Retina (tissue), 1 donor: Measurements from ENCODE around the gene HEATR9.
"Not testable (repeated sequence)": the region's sequence is repeated elsewhere in the genome, so short reads cannot be mapped to it uniquely, and the experiment has no call there.

Experiments
- DNase-seq: peaks from one replicate; pipeline ENCODE4 v3.0.0-alpha.2; 2016

HEATR9 gene, protein sequence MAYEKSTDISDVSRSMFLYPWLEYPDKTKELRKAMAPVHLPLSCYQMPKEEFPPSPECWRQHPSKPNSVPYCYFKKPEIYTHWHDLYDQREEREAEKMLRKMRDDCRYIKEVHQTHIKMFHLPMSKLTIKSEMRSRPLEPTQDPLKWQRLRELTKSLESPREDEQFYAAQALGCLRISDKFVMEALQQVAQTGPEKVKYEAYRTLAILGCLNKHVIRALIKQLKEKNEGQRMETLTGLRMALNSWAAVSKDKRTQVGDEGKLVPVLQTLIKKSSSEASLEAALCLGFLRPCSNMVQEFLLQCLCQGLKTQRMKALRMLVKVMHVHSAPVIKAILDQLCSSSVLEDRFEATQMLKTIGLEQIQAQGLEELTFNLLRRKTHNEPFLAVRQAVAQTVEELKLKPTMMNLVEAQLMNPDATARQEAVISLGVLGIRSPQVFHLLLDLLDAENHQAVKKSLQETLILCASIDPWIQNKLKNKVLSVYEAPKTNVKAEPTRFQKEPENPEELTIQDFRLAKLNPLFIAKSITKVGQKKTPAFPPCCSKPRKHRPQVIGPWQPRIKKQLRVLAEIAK

GRCh38 chr17:35868737-35869136 lies at the start of gene HEATR9:
TSS of gene HEATR9 (minus strand) at chr17:35868891. CDS start at chr17:35868742, 149 bp downstream.
- no peak for DNase-seq

DNA sequence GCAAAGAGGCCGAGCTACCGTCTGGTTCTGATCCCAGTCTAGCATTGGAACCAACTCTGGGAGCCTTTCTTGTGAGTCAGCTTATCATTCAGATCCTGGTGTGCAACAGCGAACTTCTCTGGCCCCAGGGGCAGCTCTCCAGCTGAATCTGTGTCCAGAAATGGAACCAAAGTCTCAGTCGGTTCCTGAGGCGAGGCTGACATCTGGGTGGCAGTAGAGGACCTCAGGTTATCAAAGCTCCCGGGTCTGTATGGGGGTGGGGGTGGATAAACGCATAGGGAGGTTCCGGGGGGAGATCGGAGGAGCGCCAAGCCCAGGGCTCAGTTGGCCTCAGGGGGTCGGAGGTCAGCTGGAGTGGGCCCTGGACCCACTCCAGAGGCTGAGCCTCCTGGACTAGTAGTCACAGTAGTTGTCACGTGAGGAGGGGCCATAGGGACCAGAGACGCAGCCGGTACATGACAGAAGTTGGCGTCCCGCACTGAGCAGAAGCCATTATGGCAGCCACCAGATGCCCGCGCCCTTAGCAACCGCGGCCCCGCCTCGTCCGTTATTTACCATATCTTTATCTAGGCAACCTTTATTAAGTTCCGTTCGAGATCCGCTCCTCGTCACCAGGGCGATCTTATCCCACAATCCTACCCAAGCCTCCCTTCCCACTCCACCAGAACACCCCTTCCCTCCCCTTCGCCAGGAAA lies 49.0 kb upstream of the HEATR9 start:
- DNase-seq: no peak

DNA sequence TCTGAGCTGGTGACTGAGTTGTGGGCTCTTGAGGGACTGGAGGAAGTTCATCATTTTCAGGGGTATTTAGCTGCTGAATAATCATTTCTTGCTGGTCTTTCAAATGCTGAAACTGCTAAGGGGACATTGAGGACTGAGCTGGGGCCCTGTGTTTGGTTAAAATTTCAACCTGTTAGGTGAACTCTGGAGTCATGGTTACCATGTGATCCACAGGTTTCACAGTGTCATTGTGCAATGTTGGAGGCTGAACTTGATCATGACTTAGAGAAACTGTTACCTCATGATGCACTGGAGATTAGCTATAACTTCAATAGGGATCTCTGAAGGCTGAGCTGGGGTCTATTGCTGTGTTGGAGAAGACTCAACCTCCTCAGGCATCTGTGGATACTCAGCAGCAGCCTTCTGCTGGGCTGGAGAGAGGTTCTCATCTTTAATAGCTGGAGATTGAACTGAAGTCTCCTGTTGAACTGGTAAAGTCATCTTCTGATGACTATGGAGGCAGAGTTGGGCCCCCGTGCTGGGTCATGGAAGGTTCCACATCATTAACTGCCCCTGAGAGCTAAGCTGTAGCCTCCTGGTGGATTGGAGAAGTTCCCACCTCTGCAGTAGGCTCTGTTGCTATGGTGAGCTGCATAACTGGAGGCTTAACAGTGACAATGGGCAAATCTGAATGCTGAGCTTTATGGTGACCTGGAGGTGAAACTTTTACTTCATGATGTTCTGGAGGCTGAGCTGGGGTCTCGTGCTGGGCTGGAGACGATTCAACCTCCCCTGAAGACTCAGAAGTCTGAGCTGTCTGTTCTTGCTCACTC lies 46.7 kb upstream of the HEATR9 start:
- no peak for DNase-seq

- no peak for DNase-seq
Observed at GRCh38 chr17:35914354-35914753, 45.7 kb upstream of the HEATR9 start.

- no peak for DNase-seq
Observed at GRCh38 chr17:35913609-35914008, 44.9 kb upstream of the HEATR9 start.

DNA sequence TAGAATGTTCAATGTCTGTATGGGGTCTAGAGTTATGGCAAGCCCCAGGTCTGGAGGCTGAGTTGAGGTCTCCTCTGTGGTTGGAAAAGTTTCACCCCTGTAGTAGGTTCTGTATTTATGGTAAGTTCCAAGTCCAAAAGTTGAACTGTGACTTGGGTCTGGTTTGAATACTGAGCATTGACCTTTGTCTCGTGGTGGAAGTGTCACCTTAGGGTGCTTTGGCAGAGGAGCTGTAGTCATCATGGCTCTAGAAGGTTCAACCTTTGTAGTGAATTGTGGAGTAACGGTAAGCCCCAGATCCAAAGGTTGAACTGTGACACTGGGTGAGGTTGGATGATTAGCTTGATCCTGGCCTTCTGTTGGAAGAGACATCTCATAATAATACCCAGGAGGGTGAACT lies 44.3 kb upstream of the HEATR9 start:
- no peak for DNase-seq

DNA sequence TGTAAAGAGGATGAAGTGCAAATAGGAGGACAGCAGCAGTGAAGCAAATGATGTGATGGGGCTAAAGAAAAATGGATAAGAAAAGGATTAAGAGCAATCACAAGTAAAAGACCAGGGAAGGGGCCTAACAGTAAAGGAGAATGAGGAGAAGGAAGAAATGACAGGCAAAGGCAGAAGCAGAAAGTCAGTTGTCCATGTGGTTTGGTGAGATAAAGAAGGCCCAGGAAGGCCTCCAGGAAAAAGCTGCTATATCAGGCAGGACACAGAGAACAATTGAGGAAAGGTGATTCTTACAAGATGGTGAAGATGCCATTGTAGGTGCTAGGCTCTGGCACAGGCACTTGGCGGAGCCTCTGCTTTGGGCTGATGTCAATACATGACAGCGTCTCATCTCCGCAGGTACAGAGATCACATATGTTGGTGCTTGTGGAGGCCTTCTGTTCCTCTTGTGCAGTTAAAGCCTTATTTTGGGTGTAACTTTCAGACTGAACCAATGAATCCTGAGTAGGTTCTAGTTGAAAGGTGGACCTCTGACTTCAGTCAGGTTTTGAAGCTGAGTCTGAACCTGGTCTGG lies 43.7 kb upstream of the HEATR9 start:
- DNase-seq: no peak

DNA sequence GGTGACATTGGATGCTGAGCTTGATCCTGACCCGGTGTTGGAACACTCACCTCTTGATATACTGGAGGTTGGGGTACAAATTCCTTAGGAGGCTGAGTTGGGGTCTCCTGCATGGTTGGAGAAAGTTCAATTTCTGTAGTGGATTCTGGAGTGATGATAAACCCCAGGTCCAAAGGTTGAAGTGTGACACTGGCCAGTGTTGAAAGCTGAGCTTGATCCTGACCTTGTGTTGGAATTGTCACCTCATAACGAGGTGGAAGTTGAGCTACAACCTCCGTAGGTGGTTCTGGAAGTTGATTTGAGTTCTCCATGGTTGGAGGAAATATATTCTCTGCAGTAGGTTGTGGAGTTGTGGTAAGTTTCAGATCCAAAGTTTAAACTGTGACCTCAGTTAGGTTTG lies 40.7 kb upstream of the HEATR9 start:
- DNase-seq: no peak

DNA sequence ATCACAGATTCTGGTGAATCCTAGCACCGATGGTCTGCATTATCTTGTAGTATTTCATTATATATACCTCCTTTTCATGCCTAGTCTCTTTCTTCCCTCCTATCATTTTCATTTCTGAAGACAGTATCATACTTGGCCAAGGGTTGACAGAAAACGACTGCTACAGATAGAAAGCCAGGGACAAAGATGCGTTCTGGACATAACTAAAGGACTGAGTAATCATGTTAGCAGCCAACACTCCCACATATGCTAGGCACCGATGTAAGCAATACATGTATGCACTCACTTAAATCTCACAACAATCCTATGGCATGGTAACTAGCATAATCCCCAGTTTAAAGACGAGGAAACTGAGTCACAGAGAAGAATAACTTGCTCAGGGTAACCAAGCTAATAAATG lies 39.0 kb upstream of the HEATR9 start:
- no peak for DNase-seq

- DNase-seq: no peak
Observed at GRCh38 chr17:35906926-35907637, 38.4 kb upstream of the HEATR9 start.

DNA sequence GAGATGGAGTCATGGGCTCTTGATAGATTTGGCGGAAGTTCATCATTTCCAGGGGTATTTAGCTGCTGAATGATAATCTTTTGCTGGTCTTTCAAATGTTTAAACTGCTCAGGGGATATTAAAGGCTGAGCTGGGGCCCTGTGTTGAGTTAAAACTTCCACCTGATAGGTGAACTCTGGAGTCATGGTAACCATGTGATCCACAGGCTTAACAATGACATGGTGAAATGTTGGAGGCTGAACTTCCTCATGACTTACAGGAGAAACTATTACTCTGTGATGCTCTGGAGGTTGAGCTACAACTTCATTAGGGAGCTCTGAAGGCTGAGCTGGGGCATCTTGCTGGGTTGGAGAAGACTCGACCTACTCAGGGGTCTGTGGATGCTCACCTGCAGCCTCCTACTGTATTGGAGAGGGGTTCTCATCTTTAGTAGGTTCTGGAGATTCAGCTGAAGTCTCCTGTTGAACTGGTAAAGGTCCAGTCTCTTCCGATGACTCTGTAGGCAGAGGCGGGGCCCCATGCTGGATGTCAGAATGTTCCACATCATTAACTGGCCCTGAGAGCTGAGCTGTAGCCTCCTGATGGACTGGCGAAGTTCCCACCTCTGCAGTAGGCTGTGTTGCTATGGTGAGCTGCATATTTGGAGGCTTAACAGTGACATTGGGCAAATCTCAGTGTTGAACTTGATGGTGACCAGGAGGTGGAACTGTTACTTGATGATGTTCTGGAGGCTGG lies 37.7 kb upstream of the HEATR9 start:
- DNase-seq: no peak

- DNase-seq: no peak
Observed at GRCh38 chr17:35903451-35903850, 34.8 kb upstream of the HEATR9 start.

DNA sequence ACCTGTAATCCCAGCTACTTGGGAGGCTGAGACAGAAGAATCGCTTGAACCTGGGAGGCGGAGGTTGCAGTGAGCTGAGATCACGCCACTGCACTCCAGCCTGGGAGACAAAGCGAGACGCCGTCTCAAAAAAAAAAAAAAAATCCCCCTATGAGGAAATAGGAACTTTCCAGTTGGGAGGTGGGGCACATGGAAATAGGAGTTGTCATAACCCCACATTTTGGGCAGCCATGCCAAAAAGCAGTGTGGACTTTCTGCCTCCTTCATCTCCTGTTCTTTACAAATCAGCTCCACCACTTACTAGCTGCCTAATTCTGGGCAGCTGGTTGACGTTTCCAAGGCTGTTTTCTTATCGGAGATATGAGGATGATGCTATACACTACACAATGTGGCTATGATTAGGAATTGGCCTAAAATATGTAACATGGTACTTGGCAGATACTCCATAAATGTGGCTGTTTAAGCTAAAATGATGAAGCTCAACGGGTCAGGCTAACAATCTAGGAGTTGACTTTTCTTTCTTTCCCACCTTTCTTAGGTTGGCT lies 33.0 kb upstream of the HEATR9 start:
- no peak for DNase-seq

GRCh38 chr17:35900708-35901480 lies 32.2 kb upstream of the HEATR9 start:
- DNase-seq: no peak

GRCh38 chr17:35900280-35900679 lies 31.6 kb upstream of the HEATR9 start:
- DNase-seq: no peak

DNA sequence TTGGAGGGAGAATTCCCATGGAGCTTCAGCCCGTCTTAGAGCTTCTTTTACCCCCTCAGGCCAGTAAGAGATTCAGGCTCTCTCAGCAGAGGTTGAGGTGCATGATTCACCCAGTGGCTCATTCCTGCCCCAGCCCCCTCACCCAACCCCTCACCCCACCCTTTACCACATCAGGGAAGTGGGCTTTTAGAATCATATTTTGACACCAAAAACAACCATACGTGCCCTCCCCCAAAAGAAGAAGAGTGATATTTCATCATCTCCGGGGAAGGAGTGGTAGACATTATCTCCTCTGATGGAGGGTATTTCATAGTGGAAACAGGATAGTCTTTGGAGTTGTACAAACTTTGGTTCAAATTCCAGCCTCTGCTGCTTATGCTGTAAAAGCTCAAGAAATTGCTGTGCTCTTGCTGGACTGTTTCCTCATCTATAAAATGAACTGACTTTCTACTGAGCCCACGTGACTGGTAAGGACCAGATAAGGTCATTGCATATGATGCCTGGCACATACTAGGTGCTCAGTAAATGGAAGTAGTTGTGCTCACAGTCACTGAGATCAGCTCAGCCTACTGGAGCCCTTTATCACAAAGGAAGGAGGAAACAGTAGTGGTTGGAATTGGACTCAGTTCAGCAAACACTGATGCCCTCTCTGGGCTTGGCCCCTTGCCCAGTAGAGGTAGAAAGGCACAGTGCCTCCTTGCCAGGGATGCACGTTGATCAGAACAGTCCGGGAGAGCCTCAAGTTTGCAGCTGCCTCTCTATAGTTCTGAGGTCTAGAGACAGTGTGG lies 29.8 kb upstream of the HEATR9 start:
- no peak for DNase-seq

DNA sequence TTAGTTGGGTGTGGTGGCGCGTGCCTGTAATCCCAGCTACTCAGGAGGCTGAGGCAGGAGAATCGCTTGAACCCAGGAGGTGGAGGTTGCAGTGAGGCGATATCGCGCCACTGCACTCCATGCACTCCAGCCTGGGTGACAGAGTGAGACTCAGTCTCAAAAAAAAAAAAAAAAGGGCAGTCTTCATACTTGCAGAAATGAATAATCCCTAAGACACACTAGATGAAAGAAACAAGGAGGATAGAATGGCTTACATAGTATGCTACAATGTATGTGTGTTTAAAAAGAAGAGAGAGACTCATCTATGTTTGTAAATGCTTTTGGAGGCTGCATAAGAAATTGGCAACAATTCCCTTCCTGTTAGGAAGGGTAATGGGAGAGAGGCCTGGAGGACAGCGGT lies 29.1 kb upstream of the HEATR9 start:
- DNase-seq: not testable (repeated sequence)

DNA sequence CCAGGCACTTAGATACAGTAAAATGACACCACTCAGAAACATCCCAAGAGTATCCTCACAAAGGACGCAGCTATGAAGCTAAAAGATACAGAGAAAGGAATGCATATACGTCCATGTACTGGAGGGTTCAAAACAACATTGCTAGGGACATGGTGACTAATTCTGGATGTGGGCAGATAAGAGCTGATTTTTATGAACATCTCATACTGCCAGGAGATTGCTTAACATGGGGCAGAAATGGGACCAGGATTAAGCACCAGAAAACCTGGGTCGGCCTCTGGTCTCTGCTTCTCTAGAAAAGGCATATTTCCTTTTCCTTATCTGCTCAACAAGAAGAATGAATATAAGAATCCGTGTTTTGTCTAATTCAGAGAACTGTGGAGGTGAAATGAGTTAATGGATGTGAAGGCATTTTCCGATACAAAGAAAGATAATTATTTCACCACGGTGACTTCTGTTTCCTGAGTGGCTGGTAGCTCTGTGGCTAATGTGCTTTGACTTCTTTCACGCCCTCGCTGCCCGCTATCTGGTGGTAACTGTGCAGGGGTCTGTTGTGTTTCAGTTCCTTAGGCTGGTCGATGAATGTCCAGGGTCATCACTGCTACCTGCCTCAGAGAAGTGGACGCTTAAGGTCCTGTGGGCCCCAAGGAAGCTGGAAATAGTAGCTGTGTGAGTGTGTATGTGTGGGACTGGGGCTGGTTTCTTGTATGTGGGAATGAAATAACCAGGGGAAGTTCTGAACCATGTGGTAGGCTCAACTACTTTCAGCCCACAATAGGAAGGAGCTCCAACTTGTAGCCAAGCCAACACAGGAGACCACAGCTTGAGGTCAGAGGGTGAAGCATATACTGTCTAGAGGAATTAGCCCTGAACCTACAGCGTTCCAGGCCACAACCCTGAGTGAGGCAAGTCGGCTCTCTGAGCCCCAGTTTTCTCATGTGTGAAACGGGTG lies 27.2 kb upstream of the HEATR9 start:
- no peak for DNase-seq
